ENCODE measurements around the gene LAPTM4A. TPM values are rescaled to one million over a fixed set of nuclear protein-coding genes. Genes with fewer than 3 reads are reported as not detected.
A peak's percentile ranks its signal among the peaks of the same experiment; 100 is the strongest.

Gene LAPTM4A
- total RNA-seq, 1 donor: 249 TPM

DNA sequence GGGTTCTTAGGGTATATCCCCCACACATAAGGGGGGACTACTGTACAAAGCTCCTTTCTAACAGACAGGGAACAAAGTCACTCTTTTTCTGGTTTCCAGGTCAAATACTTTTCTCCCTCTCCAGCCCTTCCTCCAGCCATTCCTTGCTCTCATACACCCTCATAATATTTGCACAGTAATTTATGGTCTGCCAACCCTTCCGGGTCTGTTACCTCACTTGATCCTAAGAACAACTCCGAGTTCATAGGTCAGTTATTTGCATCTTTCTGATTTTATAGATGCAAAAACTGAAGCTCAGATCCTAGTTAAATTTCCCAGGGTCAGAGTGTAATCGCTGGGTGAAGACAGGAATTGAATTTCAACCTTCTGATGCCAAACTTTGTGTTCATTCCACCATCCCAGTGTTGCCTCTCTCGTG is 24.2 kb downstream of the LAPTM4A start:
- no peaks in the 10 kb centered on the region for H3K9me3 ChIP-seq (ENCODE audit: low read depth, low read length)
- peaks cover 15% of the 10 kb centered on the region for H4K20me1 ChIP-seq (ENCODE audit: insufficient read depth, low read length)
- peaks cover 11% of the 10 kb centered on the region for H3K4me1 ChIP-seq (ENCODE audit: insufficient read depth, low read length)
- H2AFZ ChIP-seq (ENCODE audit: low read length): no peak overlapping the region
- no peak overlapping the region for H3K4me2 ChIP-seq (ENCODE audit: insufficient read depth, low read length)
- no peak overlapping the region for H3K4me3 ChIP-seq (ENCODE audit: insufficient read depth, low read length)
- peak overlapping the region; percentile 18 for H3K27ac ChIP-seq (ENCODE audit: low read depth, low read length)
- H3K36me3 ChIP-seq (ENCODE audit: insufficient read depth, low read length): peaks cover 42% of the 10 kb centered on the region
- no peaks in the 10 kb centered on the region for H3K27me3 ChIP-seq (ENCODE audit: insufficient read depth, low read length)
- no peak for DNase-seq (ENCODE audit: insufficient read length, low spot score, missing footprints)
- TF ChIP-seq, protein P1, sequence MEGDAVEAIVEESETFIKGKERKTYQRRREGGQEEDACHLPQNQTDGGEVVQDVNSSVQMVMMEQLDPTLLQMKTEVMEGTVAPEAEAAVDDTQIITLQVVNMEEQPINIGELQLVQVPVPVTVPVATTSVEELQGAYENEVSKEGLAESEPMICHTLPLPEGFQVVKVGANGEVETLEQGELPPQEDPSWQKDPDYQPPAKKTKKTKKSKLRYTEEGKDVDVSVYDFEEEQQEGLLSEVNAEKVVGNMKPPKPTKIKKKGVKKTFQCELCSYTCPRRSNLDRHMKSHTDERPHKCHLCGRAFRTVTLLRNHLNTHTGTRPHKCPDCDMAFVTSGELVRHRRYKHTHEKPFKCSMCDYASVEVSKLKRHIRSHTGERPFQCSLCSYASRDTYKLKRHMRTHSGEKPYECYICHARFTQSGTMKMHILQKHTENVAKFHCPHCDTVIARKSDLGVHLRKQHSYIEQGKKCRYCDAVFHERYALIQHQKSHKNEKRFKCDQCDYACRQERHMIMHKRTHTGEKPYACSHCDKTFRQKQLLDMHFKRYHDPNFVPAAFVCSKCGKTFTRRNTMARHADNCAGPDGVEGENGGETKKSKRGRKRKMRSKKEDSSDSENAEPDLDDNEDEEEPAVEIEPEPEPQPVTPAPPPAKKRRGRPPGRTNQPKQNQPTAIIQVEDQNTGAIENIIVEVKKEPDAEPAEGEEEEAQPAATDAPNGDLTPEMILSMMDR (IDR thresholded peaks at IDR 0.05; ENCODE audit: extremely low read depth, low read depth, low read length): no peak
- peaks cover 21% of the 10 kb centered on the region for H3K79me2 ChIP-seq (ENCODE audit: insufficient read depth, low read length)

DNA sequence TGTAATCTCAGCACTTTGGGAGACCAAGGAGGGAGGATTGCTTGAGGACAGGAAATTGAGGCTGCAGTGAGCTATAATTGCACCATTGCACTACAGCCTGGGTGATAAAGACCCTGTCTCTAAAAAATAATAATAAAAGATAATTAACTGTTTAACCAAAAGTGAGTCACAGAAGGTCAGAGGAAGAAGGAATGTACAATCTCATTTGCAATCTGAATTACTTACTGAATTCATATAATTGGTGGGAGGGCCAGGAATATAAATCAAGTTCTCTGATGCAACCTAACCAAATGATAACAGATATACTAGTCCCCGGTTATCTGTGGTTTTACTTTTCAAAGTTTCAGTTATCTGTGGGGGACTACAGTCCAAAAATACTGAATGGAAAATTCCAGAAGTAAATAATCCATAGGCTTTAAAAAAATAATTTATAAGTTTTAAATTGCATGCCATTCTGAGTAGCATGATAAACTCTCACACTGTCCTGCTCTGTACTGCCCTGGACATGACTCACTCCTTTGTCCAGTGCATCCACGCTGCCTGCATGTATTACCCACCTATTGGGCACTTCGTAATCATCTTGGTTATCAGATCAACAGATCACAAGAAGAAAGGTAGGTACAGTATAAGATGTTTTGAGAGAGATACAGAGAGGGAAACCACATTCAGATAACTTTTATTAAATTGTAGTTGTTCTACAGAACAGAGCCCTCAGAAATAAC is 26.2 kb downstream of the LAPTM4A start:
- H3K27me3 ChIP-seq (ENCODE audit: insufficient read depth, low read length): no peaks in the 10 kb centered on the region
- no peak overlapping the region for H3K27ac ChIP-seq (ENCODE audit: low read depth, low read length)
- peaks cover 8% of the 10 kb centered on the region for H3K79me2 ChIP-seq (ENCODE audit: insufficient read depth, low read length)
- peaks cover 15% of the 10 kb centered on the region for H4K20me1 ChIP-seq (ENCODE audit: insufficient read depth, low read length)
- H3K4me2 ChIP-seq (ENCODE audit: insufficient read depth, low read length): no peak overlapping the region
- H3K9me3 ChIP-seq (ENCODE audit: low read depth, low read length): no peaks in the 10 kb centered on the region
- TF ChIP-seq, protein P1 (IDR thresholded peaks at IDR 0.05; ENCODE audit: extremely low read depth, low read depth, low read length): no peak
- no peak overlapping the region for H2AFZ ChIP-seq (ENCODE audit: low read length)
- DNase-seq (ENCODE audit: insufficient read length, low spot score, missing footprints): no peak
- H3K4me1 ChIP-seq (ENCODE audit: insufficient read depth, low read length): peaks cover 11% of the 10 kb centered on the region
- H3K36me3 ChIP-seq (ENCODE audit: insufficient read depth, low read length): peaks cover 21% of the 10 kb centered on the region
- H3K4me3 ChIP-seq (ENCODE audit: insufficient read depth, low read length): no peak overlapping the region

DNA sequence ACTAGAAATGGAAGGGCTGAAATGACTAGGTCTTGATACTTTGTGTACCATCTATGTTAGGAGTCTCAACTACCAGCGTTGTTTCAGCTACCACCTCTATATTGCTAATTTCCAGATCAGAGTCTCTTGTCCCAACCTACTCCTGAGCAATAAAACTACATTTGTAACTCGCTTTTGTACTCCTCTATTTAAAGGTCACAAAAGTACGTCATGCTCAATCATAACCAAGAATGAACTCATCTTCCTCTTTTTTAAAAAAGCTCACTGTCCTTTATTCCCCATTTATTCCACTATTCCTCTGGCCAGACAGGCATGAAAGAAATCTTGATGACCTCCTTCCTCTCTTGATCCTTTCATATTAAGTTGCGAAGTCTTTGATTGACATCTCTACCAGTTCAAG is 27.7 kb downstream of the LAPTM4A start:
- Histone ChIP-seq H3K4me1 (ENCODE audit: insufficient read depth, low read length) (peaks cover 11% of the 10 kb centered on the region), H3K27ac (ENCODE audit: low read depth, low read length) (no peak overlapping the region), H3K27me3 (ENCODE audit: insufficient read depth, low read length) (no peaks in the 10 kb centered on the region), H3K4me2 (ENCODE audit: insufficient read depth, low read length) (no peak overlapping the region), H3K9me3 (ENCODE audit: low read depth, low read length) (no peaks in the 10 kb centered on the region), H2AFZ (ENCODE audit: low read length) (no peak overlapping the region), H3K79me2 (ENCODE audit: insufficient read depth, low read length) (peaks cover 2% of the 10 kb centered on the region), H4K20me1 (ENCODE audit: insufficient read depth, low read length) (peaks cover 13% of the 10 kb centered on the region), H3K4me3 (ENCODE audit: insufficient read depth, low read length) (no peak overlapping the region), H3K36me3 (ENCODE audit: insufficient read depth, low read length) (peaks cover 14% of the 10 kb centered on the region)
- DNase-seq (ENCODE audit: insufficient read length, low spot score, missing footprints): no peak
- TF ChIP-seq, protein P1 (IDR thresholded peaks at IDR 0.05; ENCODE audit: extremely low read depth, low read depth, low read length): no peak

DNA sequence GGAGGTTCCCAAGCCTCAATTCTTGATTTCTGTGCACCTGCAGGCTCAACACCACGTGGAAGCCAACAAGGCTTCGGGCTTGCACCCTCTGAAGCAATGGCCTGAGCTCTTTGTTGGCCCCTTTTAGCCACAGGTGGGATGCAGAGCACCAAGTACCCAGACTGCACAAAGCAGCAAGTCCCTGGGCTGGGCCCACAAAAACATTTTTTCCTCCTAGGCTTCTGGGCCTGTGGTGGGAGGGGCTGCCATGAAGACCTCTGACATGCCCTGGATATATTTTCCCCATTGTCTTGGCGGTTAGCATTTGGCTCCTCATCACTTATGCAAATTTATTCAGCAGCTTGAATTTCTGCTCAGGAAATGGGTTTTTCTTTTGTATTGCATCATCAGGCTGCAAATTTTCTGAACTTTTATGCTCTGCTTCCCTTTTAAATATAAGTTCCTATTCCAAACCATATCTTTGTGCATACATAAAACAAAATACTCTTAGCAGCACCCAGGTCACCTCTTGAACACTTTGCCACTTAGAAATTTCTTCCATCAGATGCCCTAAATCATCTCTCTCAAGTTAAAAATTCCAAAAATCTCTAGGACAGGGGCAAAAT is 29.9 kb downstream of the LAPTM4A start:
- no peak overlapping the region for H3K27ac ChIP-seq (ENCODE audit: low read depth, low read length)
- TF ChIP-seq, protein P1 (IDR thresholded peaks at IDR 0.05; ENCODE audit: extremely low read depth, low read depth, low read length): no peak

More for the DNA sequence above, 29.9 kb downstream of the LAPTM4A start:
- Histone ChIP-seq H3K4me3 (ENCODE audit: insufficient read depth, low read length) (no peak overlapping the region), H3K4me2 (ENCODE audit: insufficient read depth, low read length) (no peak overlapping the region), H3K79me2 (ENCODE audit: insufficient read depth, low read length) (no peaks in the 10 kb centered on the region), H3K4me1 (ENCODE audit: insufficient read depth, low read length) (no peaks in the 10 kb centered on the region), H3K9me3 (ENCODE audit: low read depth, low read length) (no peaks in the 10 kb centered on the region), H3K36me3 (ENCODE audit: insufficient read depth, low read length) (no peaks in the 10 kb centered on the region), H4K20me1 (ENCODE audit: insufficient read depth, low read length) (no peaks in the 10 kb centered on the region), H2AFZ (ENCODE audit: low read length) (no peak overlapping the region), H3K27me3 (ENCODE audit: insufficient read depth, low read length) (no peaks in the 10 kb centered on the region)
- no peak for DNase-seq (ENCODE audit: insufficient read length, low spot score, missing footprints)
